ENCODE measurements around the gene GPC5.

GPC5 gene

GRCh38 chr13:91708558-91708957, 310.1 kb downstream of the GPC5 start:
- DNase-seq (ENCODE audit: extremely low spot score) = no peak
- TF ChIP-seq ELF4 (IDR thresholded peaks at IDR 0.05) (no peak), NFRKB (IDR thresholded peaks at IDR 0.05) (no peak), ARNT (IDR thresholded peaks at IDR 0.05) (no peak), FOXK2 (IDR thresholded peaks at IDR 0.05) (no peak), SUZ12 (IDR thresholded peaks at IDR 0.05) (no peak), PKNOX1 (IDR thresholded peaks at IDR 0.05) (no peak), SP1 (IDR thresholded peaks at IDR 0.05) (no peak), CTBP1 (IDR thresholded peaks at IDR 0.05; ENCODE audit: borderline replicate concordance) (no peak), LEF1 (IDR thresholded peaks at IDR 0.05; ENCODE audit: borderline replicate concordance) (no peak)
- ChIA-PET POLR2A (no interaction called here), CTCF (interaction anchor here (0.6 kb wide), 1 partner anchor 303 kb away, joined by 4 read pairs; no protein-coding TSS in a partner anchor)

GRCh38 chr13:91709180-91709579, 310.8 kb downstream of the GPC5 start:
- POLR2A ChIA-PET = no interaction called here
- CTCF ChIA-PET = no interaction called here
- DNase-seq (ENCODE audit: extremely low spot score) = no peak
- TF ChIP-seq ZNF384 (IDR thresholded peaks at IDR 0.05) = no peak
- TF ChIP-seq FOXK2 (IDR thresholded peaks at IDR 0.05) = no peak
- TF ChIP-seq CTBP1 (IDR thresholded peaks at IDR 0.05; ENCODE audit: borderline replicate concordance) = no peak
- TF ChIP-seq LEF1 (IDR thresholded peaks at IDR 0.05; ENCODE audit: borderline replicate concordance) = no peak
- TF ChIP-seq FOXA1 (IDR thresholded peaks at IDR 0.05) = no peak
- TF ChIP-seq FOXM1 (IDR thresholded peaks at IDR 0.05; ENCODE audit: borderline replicate concordance) = no peak
- TF ChIP-seq L3MBTL2 (conservative IDR thresholded peaks at IDR 0.05) = no peak
- no peak for TF ChIP-seq SP1 (IDR thresholded peaks at IDR 0.05)

GRCh38 chr13:91710733-91711132, 312.3 kb downstream of the GPC5 start:
- no peak for DNase-seq (ENCODE audit: extremely low spot score)
- TF ChIP-seq BHLHE40 (IDR thresholded peaks at IDR 0.05; ENCODE audit: borderline replicate concordance) (no peak), ZNF384 (IDR thresholded peaks at IDR 0.05) (no peak), NFRKB (IDR thresholded peaks at IDR 0.05) (no peak), SUZ12 (IDR thresholded peaks at IDR 0.05) (no peak), CTBP1 (IDR thresholded peaks at IDR 0.05; ENCODE audit: borderline replicate concordance) (no peak), TARDBP (IDR thresholded peaks at IDR 0.05) (no peak)
- ChIA-PET CTCF (no interaction called here), POLR2A (no interaction called here)

- ChIA-PET CTCF (interaction anchor here (0.7 to 1.5 kb wide), 2 partner anchors 8 to 9 kb away, joined by 3 to 5 read pairs; no protein-coding TSS in a partner anchor), POLR2A (interaction anchor here (1.3 kb wide), 1 partner anchor 10 kb away, joined by 3 read pairs; no protein-coding TSS in a partner anchor)
- no peak for TF ChIP-seq L3MBTL2 (conservative IDR thresholded peaks at IDR 0.05)
- TF ChIP-seq TARDBP (IDR thresholded peaks at IDR 0.05) = no peak
- TF ChIP-seq LEF1 (IDR thresholded peaks at IDR 0.05; ENCODE audit: borderline replicate concordance) = no peak
- TF ChIP-seq SUZ12 (IDR thresholded peaks at IDR 0.05) = no peak
- TF ChIP-seq ARNT (IDR thresholded peaks at IDR 0.05) = no peak
- no peak for TF ChIP-seq CTBP1 (IDR thresholded peaks at IDR 0.05; ENCODE audit: borderline replicate concordance)
- TF ChIP-seq NFRKB (IDR thresholded peaks at IDR 0.05) = no peak
- no peak for DNase-seq (ENCODE audit: extremely low spot score)
Measured at GRCh38 chr13:91714855-91715254, 316.4 kb downstream of the GPC5 start.

GRCh38 chr13:91716436-91717065, 318.1 kb downstream of the GPC5 start:
- POLR2A ChIA-PET = no interaction called here
- CTCF ChIA-PET = no interaction called here
- no peak for DNase-seq (ENCODE audit: extremely low spot score)
- TF ChIP-seq HDGF (IDR thresholded peaks at IDR 0.05; ENCODE audit: borderline replicate concordance) = no peak
- no peak for TF ChIP-seq FOXA1 (IDR thresholded peaks at IDR 0.05)
- no peak for TF ChIP-seq L3MBTL2 (conservative IDR thresholded peaks at IDR 0.05)
- no peak for TF ChIP-seq TARDBP (IDR thresholded peaks at IDR 0.05)
- no peak for TF ChIP-seq NFRKB (IDR thresholded peaks at IDR 0.05)
- no peak for TF ChIP-seq ELF4 (IDR thresholded peaks at IDR 0.05)
- TF ChIP-seq LEF1 (IDR thresholded peaks at IDR 0.05; ENCODE audit: borderline replicate concordance) = no peak
- TF ChIP-seq FOXM1 (IDR thresholded peaks at IDR 0.05; ENCODE audit: borderline replicate concordance) = no peak
- no peak for TF ChIP-seq FOXK2 (IDR thresholded peaks at IDR 0.05)
- no peak for TF ChIP-seq ARNT (IDR thresholded peaks at IDR 0.05)
- no peak for TF ChIP-seq SUZ12 (IDR thresholded peaks at IDR 0.05)
- TF ChIP-seq SP1 (IDR thresholded peaks at IDR 0.05) = no peak
- TF ChIP-seq ZNF384 (IDR thresholded peaks at IDR 0.05) = no peak
- TF ChIP-seq PKNOX1 (IDR thresholded peaks at IDR 0.05) = no peak

- no peak for DNase-seq (ENCODE audit: extremely low spot score)
- no peak for TF ChIP-seq LEF1 (IDR thresholded peaks at IDR 0.05; ENCODE audit: borderline replicate concordance)
- POLR2A ChIA-PET = no interaction called here
- CTCF ChIA-PET = interaction anchor here (0.8 kb wide), 1 partner anchor 337 kb away, joined by 3 read pairs; no protein-coding TSS in a partner anchor
Measured at GRCh38 chr13:91719033-91719432, 320.6 kb downstream of the GPC5 start.

GRCh38 chr13:91721413-91721812, 323.0 kb downstream of the GPC5 start:
- ChIA-PET CTCF (interaction anchor here (0.6 to 1.2 kb wide), 7 partner anchors 18 to 1064 kb away, joined by 3 to 4 read pairs (median 3); no protein-coding TSS in a partner anchor), POLR2A (no interaction called here)
- no peak for DNase-seq (ENCODE audit: extremely low spot score)
- TF ChIP-seq FOXK2 (IDR thresholded peaks at IDR 0.05) = no peak
- no peak for TF ChIP-seq LEF1 (IDR thresholded peaks at IDR 0.05; ENCODE audit: borderline replicate concordance)
- no peak for TF ChIP-seq FOXA1 (IDR thresholded peaks at IDR 0.05)
- TF ChIP-seq PKNOX1 (IDR thresholded peaks at IDR 0.05) = no peak
- no peak for TF ChIP-seq ARNT (IDR thresholded peaks at IDR 0.05)
- no peak for TF ChIP-seq CTBP1 (IDR thresholded peaks at IDR 0.05; ENCODE audit: borderline replicate concordance)
- TF ChIP-seq FOXM1 (IDR thresholded peaks at IDR 0.05; ENCODE audit: borderline replicate concordance) = no peak
- TF ChIP-seq HDGF (IDR thresholded peaks at IDR 0.05; ENCODE audit: borderline replicate concordance) = no peak
- no peak for TF ChIP-seq BHLHE40 (IDR thresholded peaks at IDR 0.05; ENCODE audit: borderline replicate concordance)
- TF ChIP-seq L3MBTL2 (conservative IDR thresholded peaks at IDR 0.05) = no peak
- no peak for TF ChIP-seq NFRKB (IDR thresholded peaks at IDR 0.05)
- no peak for TF ChIP-seq ZNF384 (IDR thresholded peaks at IDR 0.05)
- no peak for TF ChIP-seq SP1 (IDR thresholded peaks at IDR 0.05)
- no peak for TF ChIP-seq TARDBP (IDR thresholded peaks at IDR 0.05)
- no peak for TF ChIP-seq ELF4 (IDR thresholded peaks at IDR 0.05)
- no peak for TF ChIP-seq SUZ12 (IDR thresholded peaks at IDR 0.05)

All from HEK293T (cell line).